K562 (cell line): ENCODE results near the gene PDE6G. TPM values are rescaled to one million over a fixed set of nuclear protein-coding genes. Genes with fewer than 3 reads are reported as not detected.

ENCODE experiments used
- ATAC-seq: fragments of 200-7000 bp; cut with Tn5 transposase; 3 replicates; pipeline ENCODE4 v1.9.1; 2020; ENCODE audit warnings: moderate library complexity
- BruUV-seq: library from RNA; stranded (reverse); fragments of 400-500 nt; replicated peaks from 2 replicates; lab custom pipeline; 2021; lab: Mats Ljungman, UMichigan
- CTCF ChIA-PET: fragments of 300-600 bp; formaldehyde crosslinking; extraction: SDS; loops from one replicate; lab custom pipeline; 2021; ENCODE audit warnings: low intra/inter-chr PET ratio; lab: Yijun Ruan, JAX
- POLR2A ChIA-PET: fragments of 300-600, 350-650 bp; sonication (Branson Sonifier 250); formaldehyde crosslinking; extraction: SDS; loops from one replicate; lab custom pipeline; 2021; ENCODE audit warnings: antibody characterized with exemption, inconsistent platforms; lab: Yijun Ruan, JAX
- DNase-seq, 4 experiments: peaks; one replicate each; pipeline versions ENCODE4 v3.0.0 to v3.0.0-alpha.2; 2011 to 2018; ENCODE audit warnings: low spot score in 3 of 4, mixed read lengths in 3 of 4; ENCODE audit errors: extremely low read depth in 1 of 4
- FAIRE-seq: peaks from 2 replicates; lab custom pipeline; 2011; peaks lifted over from hg19 to GRCh38; lab: Jason Lieb, UNC
- H2AFZ ChIP-seq: 2 replicates; pipeline ENCODE4 v1.6.0; 2011; ENCODE audit warnings: low read depth, low read length, control low read depth, inconsistent platforms
- H3K27ac ChIP-seq: fragments of 200-600 bp; 3 replicates; pipeline ENCODE4 v1.8.0; 2011; ENCODE audit warnings: low read depth, mild to moderate bottlenecking, control low read depth, inconsistent platforms, low read length, moderate library complexity, mixed read lengths; ENCODE audit errors: extremely low read depth
- H3K27me3 ChIP-seq, 2 experiments: fragments of 300-600 bp in 1 of 2; 2 replicates in 1 of 2; 3 replicates in 1 of 2; pipeline versions ENCODE4 v1.6.0 to v1.8.0; 2011; ENCODE audit warnings: inconsistent platforms in 2 of 2, low read length in 2 of 2, mild to moderate bottlenecking in 1 of 2, mixed read lengths in 1 of 2, moderate library complexity in 1 of 2; ENCODE audit not compliant: control insufficient read depth in 2 of 2, insufficient read depth in 2 of 2
- H3K36me3 ChIP-seq: fragments of 300-600 bp; 3 replicates; pipeline ENCODE4 v1.8.0; 2011; ENCODE audit warnings: mild to moderate bottlenecking, low read length, inconsistent platforms; ENCODE audit not compliant: control insufficient read depth, insufficient read depth
- H3K4me1 ChIP-seq, 2 experiments: fragments of 200-600 bp in 1 of 2; replicated peaks in 1 of 2; 2 replicates in 1 of 2; 3 replicates in 1 of 2; pipeline versions ENCODE4 v1.5.1 to v1.8.0; 2011; ENCODE audit warnings: inconsistent platforms in 2 of 2, low read length in 2 of 2, mild to moderate bottlenecking in 1 of 2, mixed read lengths in 1 of 2, moderate library complexity in 1 of 2; ENCODE audit not compliant: control insufficient read depth in 2 of 2, insufficient read depth in 2 of 2
- H3K4me2 ChIP-seq: 2 replicates; pipeline ENCODE4 v1.6.1; 2011; ENCODE audit warnings: low read length, control low read depth, inconsistent platforms, mixed read lengths; ENCODE audit not compliant: insufficient read depth
- H3K4me3 ChIP-seq: fragments of 200-600 bp; sonication (generic), shearing (Covaris generic); 2 replicates; pipeline ENCODE4 v1.5.1; 2016; ENCODE audit warnings: control low read depth, inconsistent platforms
- H3K79me2 ChIP-seq: fragments of 200-600 bp; 3 replicates; pipeline ENCODE4 v1.8.0; 2011; ENCODE audit warnings: low read length, inconsistent platforms; ENCODE audit not compliant: control insufficient read depth, insufficient read depth
- H3K9ac ChIP-seq, 2 experiments: 2 replicates each; pipeline versions ENCODE4 v1.6.0 to v1.6.1; 2011; ENCODE audit warnings: low read depth in 2 of 2, low read length in 2 of 2, control low read depth in 1 of 2, inconsistent platforms in 1 of 2, mild to moderate bottlenecking in 1 of 2, mixed read lengths in 1 of 2; ENCODE audit not compliant: insufficient read depth in 1 of 2
- H3K9me1 ChIP-seq: one replicate; pipeline ENCODE4 v1.6.0; 2011; ENCODE audit warnings: inconsistent platforms, mild to moderate bottlenecking, low read length, moderate library complexity; ENCODE audit not compliant: control insufficient read depth, insufficient read depth
- H3K9me3 ChIP-seq: replicated peaks from 2 replicates; pipeline ENCODE4 v1.5.1; 2011; ENCODE audit warnings: low read depth, low read length, inconsistent platforms; ENCODE audit not compliant: control insufficient read depth, insufficient read depth
- H4K20me1 ChIP-seq: replicated peaks from 2 replicates; pipeline ENCODE4 v1.6.1; 2011; ENCODE audit warnings: low read length, inconsistent platforms, mixed read lengths; ENCODE audit not compliant: control insufficient read depth, insufficient read depth
- C11orf30 ChIP-seq: fragments of 450-650 bp; IDR thresholded peaks from 2 replicates; pipeline ENCODE4 v1.6.1; 2016; ENCODE audit warnings: low read depth, mild to moderate bottlenecking
- CGGBP1 ChIP-seq: fragments of 250-450 bp; sonication (Bioruptor Pico); IDR thresholded peaks from 2 replicates; pipeline ENCODE4 v1.9.0; 2021; ENCODE audit warnings: mild to moderate bottlenecking
- ERF ChIP-seq: fragments of 450-650 bp; formaldehyde crosslinking; IDR thresholded peaks from 2 replicates; pipeline ENCODE4 v1.4.0; 2020; ENCODE audit warnings: mild to moderate bottlenecking, mixed read lengths
- ETV1 ChIP-seq: fragments of 450-650 bp; conservative IDR thresholded peaks from 2 replicates; pipeline ENCODE4 v1.6.1; 2016; ENCODE audit warnings: missing genetic modification characterization, control low read depth, low read depth, missing compliant biosample characterization
- KDM4B ChIP-seq, 2 experiments: fragments of 450-650 bp in 1 of 2; sonication (generic) in 1 of 2; IDR thresholded peaks; 2 replicates each; pipeline ENCODE4 v1.6.1; 2016 to 2017; ENCODE audit warnings: borderline replicate concordance in 2 of 2, antibody characterized with exemption in 1 of 2, low read depth in 1 of 2, mild to moderate bottlenecking in 1 of 2
- KLF13 ChIP-seq: fragments of 450-650 bp; IDR thresholded peaks from 2 replicates; pipeline ENCODE4 v1.6.1; 2016; ENCODE audit warnings: missing genetic modification characterization, low read depth, mild to moderate bottlenecking, missing compliant biosample characterization, moderate library complexity, borderline replicate concordance
- MIER1 ChIP-seq: fragments of 450-650 bp; IDR thresholded peaks from 2 replicates; pipeline ENCODE4 v1.6.1; 2016; ENCODE audit warnings: antibody characterized with exemption, mild to moderate bottlenecking, low read depth
- POLR2AphosphoS5 ChIP-seq: IDR thresholded peaks from 2 replicates; pipeline ENCODE4 v1.6.1; 2011; ENCODE audit warnings: mild to moderate bottlenecking, low read depth, low read length, moderate library complexity; ENCODE audit not compliant: control insufficient read depth, insufficient read depth
- RBM34 ChIP-seq: fragments of 200-400 bp; formaldehyde crosslinking; IDR thresholded peaks from 2 replicates; pipeline ENCODE4 v1.6.1; 2018; ENCODE audit warnings: low read length, borderline replicate concordance; ENCODE audit not compliant: insufficient read depth
- RCOR1 ChIP-seq, 2 experiments: IDR thresholded peaks; 2 replicates each; pipeline ENCODE4 v1.6.1; 2012; ENCODE audit warnings: low read depth in 2 of 2, low read length in 2 of 2, borderline replicate concordance in 1 of 2, improper control_type of control experiment in 1 of 2
- STAG1 ChIP-seq: sonication (generic); formaldehyde crosslinking; IDR thresholded peaks from 2 replicates; pipeline ENCODE4 v1.5.0; 2020; ENCODE audit warnings: missing genetic modification reagents, borderline replicate concordance
- SUPT5H ChIP-seq: fragments of 450-650 bp; IDR thresholded peaks from 2 replicates; pipeline ENCODE4 v1.6.1; 2016
- TEAD2 ChIP-seq: fragments of 450-650 bp; IDR thresholded peaks from 2 replicates; pipeline ENCODE4 v1.6.1; 2016; ENCODE audit warnings: missing genetic modification characterization, control low read depth, missing compliant biosample characterization
- TSC22D4 ChIP-seq: fragments of 450-650 bp; IDR thresholded peaks from 2 replicates; pipeline ENCODE4 v1.6.1; 2016; ENCODE audit warnings: missing genetic modification characterization, missing biosample characterization, control low read depth
- ZFP1 ChIP-seq: fragments of 450-650 bp; formaldehyde crosslinking; IDR thresholded peaks from 2 replicates; pipeline ENCODE4 v1.4.0; 2020; ENCODE audit warnings: mild to moderate bottlenecking, mixed read lengths
- ZNF239 ChIP-seq: fragments of 250-450 bp; sonication (Bioruptor Pico); IDR thresholded peaks from 2 replicates; pipeline ENCODE4 v1.4.0; 2020; ENCODE audit warnings: mild to moderate bottlenecking
- WGBS: fragments of 100-300 bp; shearing (Covaris generic); methylation state at CpG from one replicate; pipeline ENCODE4 v1.1.6; 2016; ENCODE audit warnings: low coverage, mixed read lengths; ENCODE audit not compliant: insufficient coverage; ENCODE audit errors: missing lambda C conversion rate; 5-methylcytosine and 5-hydroxymethylcytosine counted together
- in situ Hi-C: fragments of 300-500 bp; cut with MboI; formaldehyde crosslinking; loops from 4 replicates; pipeline ENCODE4 v1.15.0; 2018; ENCODE audit warnings: inconsistent platforms, mixed read lengths
- intact Hi-C: fragments of 100-400 bp; cut with micrococcal nuclease; formaldehyde crosslinking; loops from 2 replicates; pipeline ENCODE4 v1.14.2; 2022
- polyA plus RNA-seq, 8 experiments: library from polyadenylated mRNA; depleted of rRNA in 4 of 8; stranded (reverse) in 5 of 8; unstranded in 3 of 8; fragments of >200 nt; fragmentation: Nextera tagmentation in 2 of 8; fragmentation: Illumina TruSeq in 1 of 8; extraction: Ambion mirVana in 2 of 8; extraction: Trizol in 1 of 8; gene quantifications; 2 replicates each; pipeline versions ENCODE4 v1.2.1 to v1.2.3, GENCODE V29; 2011 to 2014; ENCODE audit warnings: inconsistent platforms in 1 of 8, missing spikeins in 1 of 8
- total RNA-seq, 7 experiments: library from RNA; depleted of rRNA in 6 of 7; stranded (reverse); fragments of >200 nt in 6 of 7; fragmentation: Illumina TruSeq in 2 of 7; extraction: Trizol in 2 of 7; gene quantifications; 2 replicates each; pipeline versions ENCODE4 v1.2.1 to v1.2.3, GENCODE V29; 2011 to 2021; ENCODE audit warnings: low replicate concordance in 1 of 7
- TF ChIP-seq, protein P1 (sequence below): fragments of 450-650 bp; IDR thresholded peaks from 2 replicates; pipeline ENCODE4 v1.6.1; 2017; ENCODE audit warnings: antibody characterized with exemption, mild to moderate bottlenecking

PDE6G gene
- total and polyA plus RNA-seq, 9 of the 15 experiments (the other 6 are each of a cell fraction or from before 2014, with no cell fraction given) = 0.14 to 0.59 TPM; not detected in 7

- TF ChIP-seq, protein P1, sequence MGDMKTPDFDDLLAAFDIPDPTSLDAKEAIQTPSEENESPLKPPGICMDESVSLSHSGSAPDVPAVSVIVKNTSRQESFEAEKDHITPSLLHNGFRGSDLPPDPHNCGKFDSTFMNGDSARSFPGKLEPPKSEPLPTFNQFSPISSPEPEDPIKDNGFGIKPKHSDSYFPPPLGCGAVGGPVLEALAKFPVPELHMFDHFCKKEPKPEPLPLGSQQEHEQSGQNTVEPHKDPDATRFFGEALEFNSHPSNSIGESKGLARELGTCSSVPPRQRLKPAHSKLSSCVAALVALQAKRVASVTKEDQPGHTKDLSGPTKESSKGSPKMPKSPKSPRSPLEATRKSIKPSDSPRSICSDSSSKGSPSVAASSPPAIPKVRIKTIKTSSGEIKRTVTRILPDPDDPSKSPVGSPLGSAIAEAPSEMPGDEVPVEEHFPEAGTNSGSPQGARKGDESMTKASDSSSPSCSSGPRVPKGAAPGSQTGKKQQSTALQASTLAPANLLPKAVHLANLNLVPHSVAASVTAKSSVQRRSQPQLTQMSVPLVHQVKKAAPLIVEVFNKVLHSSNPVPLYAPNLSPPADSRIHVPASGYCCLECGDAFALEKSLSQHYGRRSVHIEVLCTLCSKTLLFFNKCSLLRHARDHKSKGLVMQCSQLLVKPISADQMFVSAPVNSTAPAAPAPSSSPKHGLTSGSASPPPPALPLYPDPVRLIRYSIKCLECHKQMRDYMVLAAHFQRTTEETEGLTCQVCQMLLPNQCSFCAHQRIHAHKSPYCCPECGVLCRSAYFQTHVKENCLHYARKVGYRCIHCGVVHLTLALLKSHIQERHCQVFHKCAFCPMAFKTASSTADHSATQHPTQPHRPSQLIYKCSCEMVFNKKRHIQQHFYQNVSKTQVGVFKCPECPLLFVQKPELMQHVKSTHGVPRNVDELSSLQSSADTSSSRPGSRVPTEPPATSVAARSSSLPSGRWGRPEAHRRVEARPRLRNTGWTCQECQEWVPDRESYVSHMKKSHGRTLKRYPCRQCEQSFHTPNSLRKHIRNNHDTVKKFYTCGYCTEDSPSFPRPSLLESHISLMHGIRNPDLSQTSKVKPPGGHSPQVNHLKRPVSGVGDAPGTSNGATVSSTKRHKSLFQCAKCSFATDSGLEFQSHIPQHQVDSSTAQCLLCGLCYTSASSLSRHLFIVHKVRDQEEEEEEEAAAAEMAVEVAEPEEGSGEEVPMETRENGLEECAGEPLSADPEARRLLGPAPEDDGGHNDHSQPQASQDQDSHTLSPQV = no peak
- no peak for TF ChIP-seq TEAD2
- no peak for TF ChIP-seq KDM4B (IDR thresholded peaks at IDR 0.05; ENCODE audit: borderline replicate concordance in 2 of 2, low read depth in 1 of 2)
Observed at GRCh38 chr17:81608082-81608481, 48.3 kb downstream of the PDE6G start (continued).

DNA sequence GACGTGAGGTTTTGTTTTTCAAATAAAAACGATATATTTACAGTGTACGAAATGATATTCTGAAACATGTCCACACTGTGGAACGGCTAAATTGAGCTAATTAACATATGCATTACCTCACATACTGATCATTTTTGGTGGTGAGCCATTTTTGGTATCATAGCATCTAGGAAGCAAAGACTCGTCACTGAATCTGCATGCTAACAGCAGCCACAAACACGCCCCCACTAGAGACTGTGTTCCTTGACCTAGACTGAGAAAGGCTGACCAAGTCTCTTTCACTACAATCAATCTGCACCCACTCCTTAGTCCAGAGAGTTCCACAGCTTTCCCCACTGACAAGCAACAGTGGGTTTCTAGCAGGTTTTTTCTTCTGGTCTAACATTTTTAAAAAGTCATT is 48.9 kb downstream of the PDE6G start:
- Histone ChIP-seq H4K20me1 (peaks cover 5% of the 10 kb centered on the region; the same call in 1 of the 2 replicates), H3K4me3 (no peak overlapping the region), H2AFZ (no peak overlapping the region), H3K9me1 (no peaks in the 10 kb centered on the region), H3K27me3 (no peaks in the 10 kb centered on the region), H3K4me1 (no peaks in the 10 kb centered on the region), H3K9me3 (no peaks in the 10 kb centered on the region), H3K36me3 (peaks cover 86% of the 10 kb centered on the region), H3K27ac (no peak overlapping the region), H3K79me2 (peaks cover 27% of the 10 kb centered on the region), H3K9ac (no peak overlapping the region), H3K4me2 (no peak overlapping the region)
- ATAC-seq (no peak), FAIRE-seq (no peak), DNase-seq (no peak)
- in situ Hi-C loops = no loop called here
- ChIA-PET CTCF (no interaction called here), POLR2A (interaction anchor here (0.5 to 1.6 kb wide), 3 partner anchors 11 to 36 kb away, joined by 3 to 4 read pairs (median 4); no protein-coding TSS in a partner anchor)
- WGBS = 78% methylated on average over 6 of the region's 6 CpGs
- intact Hi-C loops = no loop called here
- BruUV-seq = no TSS peak
- no peak for TF ChIP-seq ERF (CRISPR knock-in tag)
- no peak for TF ChIP-seq SUPT5H
- no peak for TF ChIP-seq KLF13
- no peak for TF ChIP-seq C11orf30
- TF ChIP-seq ZNF239 = no peak
- TF ChIP-seq POLR2AphosphoS5 = no peak
- TF ChIP-seq STAG1 = no peak
- no peak for TF ChIP-seq TSC22D4 (tag)
- no peak for TF ChIP-seq CGGBP1 (CRISPR knock-in tag)
- TF ChIP-seq ETV1 (tag) = no peak
- no peak for TF ChIP-seq RCOR1 (IDR thresholded peaks at IDR 0.05; ENCODE audit: borderline replicate concordance in 1 of 2, low read depth in 2 of 2, low read length in 2 of 2)
- no peak for TF ChIP-seq MIER1
- TF ChIP-seq ZFP1 (CRISPR knock-in tag) = no peak
- no peak for TF ChIP-seq RBM34
